C4-2B (cell line): Measurements from ENCODE around the gene CDC42BPB.
A peak's percentile ranks its signal among the peaks of the same experiment; 100 is the strongest.

Experiments
- H3K27ac ChIP-seq: fragments of 450-650 bp; 2 replicates; pipeline ENCODE4 v1.5.1; 2017
- CTCF ChIP-seq: fragments of 450-650 bp; conservative IDR thresholded peaks from 2 replicates; pipeline ENCODE4 v1.5.1; 2017; ENCODE audit warnings: mild to moderate bottlenecking
- ZFX ChIP-seq: fragments of 450-650 bp; IDR thresholded peaks from 2 replicates; pipeline ENCODE4 v1.6.1; 2017

CDC42BPB gene

GRCh38 chr14:103015426-103015825, 41.9 kb downstream of the CDC42BPB start:
- peak overlapping the region; percentile 48 for H3K27ac ChIP-seq
- TF ChIP-seq CTCF (no peak), ZFX (no peak)

- TF ChIP-seq CTCF, result no peak
- no peak for TF ChIP-seq ZFX
- H3K27ac ChIP-seq, result peak overlapping the region; percentile 48; the same call in 1 of the 2 replicates
Observed at GRCh38 chr14:103014466-103015228, 42.7 kb downstream of the CDC42BPB start.

- H3K27ac ChIP-seq, result no peak overlapping the region
- TF ChIP-seq CTCF, result no peak
- TF ChIP-seq ZFX, result no peak
Observed at GRCh38 chr14:103013028-103013427, 44.3 kb downstream of the CDC42BPB start.

GRCh38 chr14:103009559-103009958, 47.8 kb downstream of the CDC42BPB start:
- H3K27ac ChIP-seq, result no peak overlapping the region
- no peak for TF ChIP-seq ZFX
- TF ChIP-seq CTCF, result no peak

GRCh38 chr14:103008768-103009357, 48.5 kb downstream of the CDC42BPB start:
- H3K27ac ChIP-seq, result no peak overlapping the region
- TF ChIP-seq ZFX (no peak), CTCF (no peak)

- TF ChIP-seq ZFX (no peak), CTCF (no peak)
- no peak overlapping the region for H3K27ac ChIP-seq
Observed at GRCh38 chr14:103008126-103008525, 49.2 kb downstream of the CDC42BPB start.

GRCh38 chr14:103007555-103007954, 49.8 kb downstream of the CDC42BPB start:
- TF ChIP-seq ZFX (no peak), CTCF (no peak)

More at GRCh38 chr14:103007555-103007954, 49.8 kb downstream of the CDC42BPB start:
- H3K27ac ChIP-seq, result no peak overlapping the region
